ENCODE data around the gene NOXA1.
"Not testable (repeated sequence)": the region's sequence is repeated elsewhere in the genome, so short reads cannot be mapped to it uniquely, and the experiment has no call there.

Gene NOXA1, protein sequence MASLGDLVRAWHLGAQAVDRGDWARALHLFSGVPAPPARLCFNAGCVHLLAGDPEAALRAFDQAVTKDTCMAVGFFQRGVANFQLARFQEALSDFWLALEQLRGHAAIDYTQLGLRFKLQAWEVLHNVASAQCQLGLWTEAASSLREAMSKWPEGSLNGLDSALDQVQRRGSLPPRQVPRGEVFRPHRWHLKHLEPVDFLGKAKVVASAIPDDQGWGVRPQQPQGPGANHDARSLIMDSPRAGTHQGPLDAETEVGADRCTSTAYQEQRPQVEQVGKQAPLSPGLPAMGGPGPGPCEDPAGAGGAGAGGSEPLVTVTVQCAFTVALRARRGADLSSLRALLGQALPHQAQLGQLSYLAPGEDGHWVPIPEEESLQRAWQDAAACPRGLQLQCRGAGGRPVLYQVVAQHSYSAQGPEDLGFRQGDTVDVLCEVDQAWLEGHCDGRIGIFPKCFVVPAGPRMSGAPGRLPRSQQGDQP

DNA sequence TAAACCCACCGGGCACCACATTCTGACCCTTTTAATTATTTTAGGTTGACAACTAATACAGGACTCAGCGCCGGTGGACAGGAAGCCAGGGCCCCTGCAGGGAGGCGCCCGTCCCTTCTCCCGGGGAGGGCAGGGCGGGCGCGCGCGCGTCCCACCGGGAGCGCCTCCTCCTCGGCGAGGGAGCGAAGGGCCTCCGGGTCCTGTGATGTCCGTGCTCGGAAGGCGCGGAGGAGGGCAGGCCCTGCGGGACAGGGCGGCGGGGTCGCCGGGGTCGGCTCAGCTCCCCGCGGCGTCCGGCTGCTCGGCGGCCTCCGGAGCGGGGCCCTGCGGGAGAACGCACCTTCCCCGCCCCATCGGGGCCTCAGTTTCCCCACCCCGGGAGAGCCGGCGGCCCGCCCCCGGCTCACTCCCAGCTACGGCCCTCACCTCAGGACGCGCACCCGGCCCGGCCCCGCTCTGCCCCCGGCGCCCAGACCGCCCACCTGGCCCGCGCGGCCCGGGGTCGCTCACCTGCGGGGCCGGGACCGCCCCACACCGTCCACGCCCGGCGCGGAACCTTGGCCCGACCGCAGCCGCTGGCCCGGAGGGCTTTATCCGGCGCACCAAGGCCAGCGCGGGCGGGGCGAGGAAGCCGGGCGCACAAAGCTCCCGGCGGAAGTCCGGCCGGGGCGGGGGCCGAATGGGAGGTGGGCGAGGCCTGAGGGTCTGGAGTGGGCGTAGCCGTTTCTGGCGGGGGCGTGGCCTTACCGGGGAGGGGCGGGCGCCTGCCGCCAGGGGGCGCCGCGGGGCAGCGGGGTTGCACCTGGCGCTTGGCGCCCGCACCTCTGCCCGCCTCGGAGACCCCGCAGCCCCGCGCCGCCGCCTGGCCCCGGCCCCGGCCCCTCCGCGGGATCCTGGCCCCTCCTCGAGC lies at the start of gene NOXA1, which contains the start of gene EXD3:
Gene NOXA1, plus strand, starts transcription at position 790 of the 910 bp plus-strand sequence. CDS start 137 bp downstream, outside the sequence.
Gene EXD3, minus strand, starts transcription at position 559 of the 910 bp plus-strand sequence. CDS start 27,805 bp downstream, outside the sequence.
- no peak for DNase-seq

DNA sequence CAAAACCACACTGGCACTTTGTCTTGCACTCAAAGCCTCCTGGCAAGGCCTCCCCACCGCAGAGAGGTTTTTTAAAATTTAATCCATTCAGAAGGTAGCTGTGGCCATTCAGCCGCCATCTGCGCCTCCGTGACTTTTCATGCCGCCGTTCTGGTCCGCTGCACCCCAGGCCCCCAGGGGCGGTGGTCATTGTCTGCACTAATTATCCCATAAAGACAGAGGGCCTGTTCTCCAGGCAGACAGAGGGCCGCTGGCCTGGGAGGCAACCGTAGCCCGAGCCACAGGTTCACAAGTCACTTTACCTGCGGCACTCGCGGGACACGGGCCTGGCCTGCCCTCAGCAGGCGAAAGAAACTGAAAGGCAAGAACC lies 49.6 kb upstream of the NOXA1 start:
- DNase-seq = no peak

DNA sequence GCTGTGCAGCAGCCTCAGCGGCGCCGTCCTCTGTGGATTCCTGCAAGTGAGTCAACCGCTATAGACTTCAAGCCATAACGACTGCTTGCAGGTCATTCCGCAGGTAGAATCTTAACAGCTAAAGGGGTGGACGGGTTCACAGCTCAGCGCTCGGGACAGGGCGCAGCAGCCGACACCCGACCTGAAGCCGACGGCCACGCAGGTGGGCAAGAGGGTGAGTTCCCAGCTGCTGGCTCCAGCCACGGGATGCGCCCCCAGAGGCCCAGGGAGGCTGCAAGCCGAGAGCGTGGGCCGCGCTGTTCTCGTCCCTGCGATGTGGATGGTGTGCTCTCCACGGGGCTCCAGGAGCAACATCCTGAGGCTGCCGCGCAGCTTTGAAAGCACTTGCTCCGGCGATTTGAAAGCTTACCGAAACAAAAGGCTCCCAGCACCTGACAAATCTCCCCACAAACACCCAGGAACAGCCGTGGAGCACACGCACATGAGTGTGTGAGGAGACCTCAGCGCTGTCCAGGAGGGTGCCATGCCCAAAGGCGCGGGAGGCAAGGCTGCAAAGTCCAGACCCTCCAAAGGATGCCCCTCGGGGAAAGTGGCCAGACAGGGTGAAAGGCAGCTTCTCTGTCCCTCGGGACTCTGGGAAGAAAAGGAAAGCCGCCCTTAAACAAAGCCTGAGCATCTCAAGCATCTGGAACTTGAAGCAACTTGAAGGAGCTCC lies 48.9 kb upstream of the NOXA1 start:
- no peak for DNase-seq

DNA sequence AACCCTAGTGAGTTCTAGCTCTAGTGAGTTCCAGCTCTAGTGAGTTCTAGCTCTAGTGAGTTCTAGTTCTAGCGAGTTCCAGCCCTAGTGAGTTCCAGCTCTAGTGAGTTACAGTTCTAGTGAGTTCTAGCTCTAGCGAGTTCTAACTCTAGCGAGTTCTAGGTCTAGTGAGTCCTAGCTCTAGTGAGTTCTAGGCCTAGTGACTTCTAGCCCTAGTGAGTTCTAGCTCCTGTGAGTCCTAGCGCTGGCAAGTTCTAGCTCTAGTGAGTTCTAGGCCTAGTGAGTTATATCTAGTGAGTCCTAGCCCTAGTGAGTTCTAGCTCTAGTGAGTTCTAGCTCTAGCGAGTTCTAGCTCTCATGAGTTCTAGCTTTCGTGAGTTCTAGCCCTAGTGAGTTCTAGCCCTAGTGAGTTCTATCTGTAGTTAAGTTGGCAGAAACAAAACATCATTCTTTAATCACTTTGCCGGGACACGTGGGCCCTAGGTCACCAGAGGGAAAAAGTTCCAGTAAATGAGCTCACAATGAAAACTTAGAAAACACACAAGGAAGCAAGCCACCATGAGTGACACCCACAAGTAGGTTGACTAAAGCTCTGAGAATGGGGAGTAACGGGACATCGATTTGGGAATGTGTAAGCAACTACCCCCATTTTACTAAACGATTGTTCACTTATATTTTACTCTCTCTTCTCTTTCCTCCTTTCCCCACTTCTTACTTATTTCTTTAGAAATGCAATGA lies 47.7 kb upstream of the NOXA1 start:
- no peak for DNase-seq

DNA sequence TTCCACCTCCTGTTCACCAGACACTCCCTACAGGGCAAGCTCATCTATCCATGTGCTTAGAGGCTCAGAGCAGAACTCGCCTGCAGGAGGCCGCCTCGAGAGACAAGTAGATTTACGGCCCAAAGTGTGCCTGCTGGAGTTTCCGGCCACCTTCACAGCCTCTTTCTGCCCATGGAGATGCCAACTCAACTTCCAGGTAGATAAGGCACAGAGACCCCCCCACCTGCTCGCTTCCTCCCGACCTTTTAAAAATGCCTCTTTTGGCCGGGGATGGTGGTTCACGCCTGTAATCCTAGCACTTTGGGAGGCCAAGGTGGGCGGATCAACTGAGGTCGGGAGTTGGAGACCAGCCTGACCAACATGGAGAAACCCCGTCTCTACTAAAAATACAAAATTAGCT lies 46.8 kb upstream of the NOXA1 start:
- no peak for DNase-seq

DNA sequence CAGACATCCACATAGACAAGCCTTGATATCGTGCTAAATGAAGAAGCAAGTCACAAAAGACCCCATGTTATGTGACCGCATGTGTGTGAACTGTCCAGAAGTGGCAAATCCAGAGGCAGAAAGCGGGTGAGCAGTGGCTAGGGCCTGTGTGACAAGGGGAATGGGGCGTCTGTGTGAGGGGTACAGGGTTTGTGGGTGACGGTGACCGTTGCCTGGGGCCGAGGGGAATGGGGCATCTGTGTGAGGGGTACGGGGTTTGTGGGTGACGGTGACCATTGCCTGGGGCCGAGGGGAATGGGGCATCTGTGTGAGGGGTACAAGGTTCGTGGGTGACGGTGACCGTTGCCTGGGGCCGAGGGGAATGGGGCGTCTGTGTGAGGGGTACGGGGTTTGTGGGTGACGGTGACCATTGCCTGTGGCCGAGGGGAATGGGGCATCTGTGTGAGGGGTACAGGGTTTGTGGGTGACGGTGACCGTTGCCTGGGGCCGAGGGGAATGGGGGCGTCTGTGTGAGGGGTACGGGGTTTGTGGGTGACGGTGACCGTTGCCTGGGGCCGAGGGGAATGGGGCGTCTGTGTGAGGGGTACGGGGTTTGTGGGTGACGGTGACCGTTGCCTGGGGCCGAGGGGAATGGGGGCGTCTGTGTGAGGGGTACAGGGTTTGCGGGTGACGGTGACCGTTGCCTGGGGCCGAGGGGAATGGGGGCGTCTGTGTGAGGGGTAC lies 44.3 kb upstream of the NOXA1 start:
- not testable (repeated sequence) for DNase-seq

DNA sequence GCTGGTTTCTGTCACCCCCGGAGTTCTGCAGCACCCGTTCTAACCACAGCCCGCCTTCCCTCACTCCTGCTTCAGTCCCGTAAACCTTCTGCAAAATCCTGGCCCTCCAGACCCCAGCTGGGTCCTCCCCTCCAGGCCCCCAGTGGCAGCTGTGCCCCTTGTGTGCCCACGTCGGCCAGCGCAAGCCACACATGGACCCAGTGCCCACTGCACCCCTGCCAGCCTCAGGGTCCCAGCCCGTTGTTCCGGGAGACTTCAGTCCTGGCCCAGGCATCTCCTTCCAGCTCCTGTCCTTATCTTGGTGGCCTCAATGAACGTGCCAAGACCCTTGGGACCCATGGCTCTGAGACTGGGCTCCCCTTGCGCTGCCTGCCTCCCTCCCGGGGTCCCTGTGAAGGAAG lies 43.4 kb upstream of the NOXA1 start:
- DNase-seq = no peak

DNA sequence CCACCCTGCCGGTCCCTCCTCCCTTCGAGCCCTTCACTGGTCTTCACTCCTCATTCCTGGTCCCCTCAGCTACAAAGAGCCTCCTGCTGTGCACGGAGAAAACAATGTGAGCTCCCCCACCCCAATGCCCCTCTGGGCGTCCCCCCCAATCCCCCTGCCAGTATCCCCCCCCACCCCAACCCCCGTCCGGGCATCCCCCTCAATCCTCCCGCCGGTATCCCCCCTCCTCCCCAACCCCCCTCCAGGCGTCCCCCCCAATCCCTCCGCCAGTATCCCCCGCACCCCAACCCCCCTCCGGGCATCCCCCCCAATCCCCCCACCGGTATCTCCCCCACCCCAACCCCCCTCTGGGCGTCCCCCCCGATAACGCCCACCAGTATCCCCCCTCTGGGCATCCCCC lies 43.0 kb upstream of the NOXA1 start:
- no peak for DNase-seq

DNA sequence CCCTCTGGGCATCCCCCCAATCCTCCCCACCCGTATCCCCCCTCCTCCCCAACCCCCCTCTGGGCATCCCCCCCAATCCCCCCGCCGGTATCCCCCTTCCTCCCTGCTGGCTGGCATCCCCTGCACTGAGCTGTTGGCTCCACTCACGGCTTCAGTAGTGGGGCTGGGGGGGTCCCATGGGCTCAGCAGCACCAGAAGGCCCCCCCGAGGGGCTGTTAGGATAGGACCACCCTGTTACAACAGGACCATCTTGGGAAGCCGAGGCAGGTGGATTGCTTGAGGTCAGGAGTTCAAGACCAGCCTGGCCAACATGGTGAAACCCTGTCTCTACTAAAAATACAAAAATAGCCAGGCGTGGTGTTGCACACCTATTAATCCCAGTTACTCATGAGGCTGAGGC lies 42.6 kb upstream of the NOXA1 start:
- no peak for DNase-seq

DNA sequence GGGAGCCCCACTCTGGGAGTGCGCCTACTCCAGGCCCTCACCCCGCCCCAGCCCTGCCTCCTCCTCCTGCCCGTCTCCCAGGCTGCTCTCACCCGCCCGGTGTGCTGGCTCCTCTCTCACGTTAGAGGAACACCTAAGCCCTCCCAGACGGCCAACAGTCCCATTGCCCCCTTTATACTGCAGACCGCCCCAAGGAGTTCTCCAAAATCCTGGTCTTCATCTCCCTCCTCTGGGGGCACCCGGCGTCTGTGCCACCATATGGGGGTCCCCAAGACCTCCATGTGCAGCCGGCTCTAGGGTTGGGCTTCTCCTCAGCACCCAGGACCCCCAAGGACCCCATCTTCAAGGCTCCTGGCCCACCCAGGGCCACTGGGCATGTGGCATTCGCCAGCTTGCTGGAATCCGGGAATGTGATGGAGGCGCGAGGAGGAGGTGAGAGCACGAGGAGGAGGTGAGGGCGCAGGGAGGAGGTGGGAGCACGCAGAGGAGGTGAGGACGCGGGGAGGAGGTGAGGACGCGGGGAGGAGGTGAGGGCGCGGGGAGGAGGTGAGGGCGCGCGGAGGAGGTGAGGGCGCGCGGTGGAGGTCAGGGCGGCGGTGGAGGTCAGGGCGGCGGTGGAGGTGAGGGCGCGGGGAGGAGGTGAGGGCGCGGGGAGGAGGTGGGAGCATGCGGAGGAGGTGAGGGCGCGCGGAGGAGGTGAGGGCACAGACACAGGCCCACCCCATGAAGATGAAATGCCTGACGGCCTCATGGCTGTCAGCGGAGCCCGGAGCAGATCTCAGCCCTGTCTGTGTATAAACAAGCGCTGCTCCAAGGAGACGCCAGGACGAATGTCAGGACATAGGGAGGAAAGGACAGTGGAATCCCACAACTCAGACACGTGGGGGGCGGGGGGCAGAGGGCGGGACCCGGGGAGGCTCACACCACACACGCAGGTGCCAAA lies 41.4 kb upstream of the NOXA1 start:
- DNase-seq = no peak

DNA sequence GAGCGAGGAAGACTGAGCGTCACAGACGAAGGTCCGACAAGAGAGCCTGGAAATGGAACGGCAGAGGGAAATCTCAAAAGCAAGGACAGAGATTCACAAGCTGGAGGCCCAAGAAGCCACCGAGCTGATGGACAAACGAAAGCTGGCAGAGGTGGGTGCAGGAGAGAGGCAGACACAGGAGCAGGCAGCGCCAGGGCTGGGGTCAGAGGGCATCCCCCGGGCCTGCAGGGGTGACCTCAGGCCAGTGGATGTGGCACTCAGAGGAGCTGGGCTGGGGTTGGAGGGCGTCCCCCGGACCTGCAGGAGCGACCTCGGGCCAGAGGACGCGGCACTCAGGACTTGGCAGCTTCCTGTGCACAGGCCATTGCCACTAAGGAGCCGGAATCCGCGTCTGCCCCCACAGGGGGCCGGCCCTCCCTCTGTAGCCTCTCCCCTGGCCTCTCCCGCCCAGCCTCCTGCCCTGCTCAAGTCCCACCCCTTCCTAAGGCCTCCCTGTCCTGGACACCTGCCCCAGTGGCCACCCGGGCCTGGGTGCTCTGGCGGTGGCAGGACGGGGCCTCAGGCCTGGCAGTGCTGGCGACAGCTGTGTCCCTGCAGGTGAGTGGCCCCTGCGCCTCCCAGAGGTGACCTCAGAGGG lies 40.6 kb upstream of the NOXA1 start:
- no peak for DNase-seq

DNA sequence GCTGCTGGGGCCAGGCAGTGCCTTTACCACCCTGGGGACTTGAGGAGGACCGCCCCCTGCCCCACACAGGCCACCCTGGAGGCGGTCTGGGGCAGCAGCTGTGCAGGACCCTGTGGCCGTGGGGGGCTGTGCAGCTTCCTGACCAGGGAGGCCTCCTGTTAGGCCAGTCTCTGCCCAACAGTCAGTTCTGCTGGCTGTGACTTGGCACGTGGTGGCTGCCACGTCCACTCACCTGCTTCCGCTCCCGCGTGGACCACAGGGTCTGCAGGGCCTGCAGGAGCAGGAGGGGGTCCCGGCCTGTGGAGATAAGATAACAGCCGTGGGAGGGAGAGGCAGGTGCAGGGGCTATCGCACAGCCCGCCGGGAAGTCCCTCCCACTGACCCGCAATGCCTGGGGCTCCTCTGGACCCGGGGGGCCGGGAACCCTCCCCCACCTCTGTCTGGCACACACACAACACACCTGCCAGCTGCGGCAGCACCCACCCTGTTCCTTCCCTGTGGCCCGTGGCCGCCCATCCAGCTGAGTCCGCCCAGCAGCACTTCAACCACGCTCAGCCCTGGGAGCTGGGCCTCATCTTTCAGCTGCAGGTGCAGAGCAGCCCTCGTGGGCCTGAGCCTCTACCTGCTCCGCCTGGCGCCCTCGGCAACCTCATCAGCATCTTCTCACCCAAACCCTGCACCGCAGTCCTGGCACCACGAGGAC lies 40.0 kb upstream of the NOXA1 start:
- DNase-seq = no peak

DNA sequence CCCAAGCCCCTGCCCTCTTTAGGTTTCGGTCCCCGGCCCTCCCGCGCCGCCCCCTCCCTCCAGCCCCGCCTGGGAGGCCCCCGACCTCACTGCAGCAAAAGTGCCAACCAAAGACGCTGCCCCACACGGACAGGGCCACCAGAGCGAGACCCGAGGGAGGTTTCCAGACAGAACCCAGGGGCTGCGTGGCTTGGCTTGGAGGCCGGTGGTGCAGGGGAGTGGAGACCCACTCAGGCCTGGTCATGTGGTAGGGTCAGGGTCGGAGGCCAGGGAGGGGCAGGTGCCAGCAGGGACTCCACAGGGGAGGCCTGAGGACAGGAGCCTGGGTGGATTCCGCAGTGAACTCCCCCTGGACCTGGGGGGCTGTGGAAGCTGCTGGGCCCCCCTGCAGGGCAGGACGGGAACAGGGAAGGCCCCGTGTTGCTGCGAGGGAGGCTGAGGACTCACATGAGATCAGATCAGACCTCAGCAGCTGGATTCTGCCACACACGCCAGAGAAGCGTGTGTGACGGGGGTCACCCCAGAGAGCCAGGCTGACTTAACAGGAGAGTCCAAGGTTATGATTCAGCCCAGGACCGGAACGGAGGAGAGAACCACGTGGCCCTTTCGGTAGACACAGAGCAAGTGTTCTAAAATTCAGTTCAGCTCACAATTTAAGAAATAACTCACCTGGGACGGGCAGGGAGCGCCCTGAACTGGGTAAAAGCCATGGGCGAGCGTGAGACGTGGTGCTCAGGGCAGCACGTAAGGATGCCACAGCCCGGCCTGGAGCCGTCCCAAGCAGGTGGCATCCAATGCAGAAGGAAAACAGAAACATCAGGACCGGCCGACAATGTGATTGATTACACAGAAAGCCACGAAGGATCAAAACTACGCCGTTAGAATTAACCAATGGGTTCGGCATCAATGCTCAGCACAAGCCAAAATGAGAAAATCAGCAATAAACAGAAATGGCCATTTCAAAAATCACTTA lies 39.1 kb upstream of the NOXA1 start:
- no peak for DNase-seq

DNA sequence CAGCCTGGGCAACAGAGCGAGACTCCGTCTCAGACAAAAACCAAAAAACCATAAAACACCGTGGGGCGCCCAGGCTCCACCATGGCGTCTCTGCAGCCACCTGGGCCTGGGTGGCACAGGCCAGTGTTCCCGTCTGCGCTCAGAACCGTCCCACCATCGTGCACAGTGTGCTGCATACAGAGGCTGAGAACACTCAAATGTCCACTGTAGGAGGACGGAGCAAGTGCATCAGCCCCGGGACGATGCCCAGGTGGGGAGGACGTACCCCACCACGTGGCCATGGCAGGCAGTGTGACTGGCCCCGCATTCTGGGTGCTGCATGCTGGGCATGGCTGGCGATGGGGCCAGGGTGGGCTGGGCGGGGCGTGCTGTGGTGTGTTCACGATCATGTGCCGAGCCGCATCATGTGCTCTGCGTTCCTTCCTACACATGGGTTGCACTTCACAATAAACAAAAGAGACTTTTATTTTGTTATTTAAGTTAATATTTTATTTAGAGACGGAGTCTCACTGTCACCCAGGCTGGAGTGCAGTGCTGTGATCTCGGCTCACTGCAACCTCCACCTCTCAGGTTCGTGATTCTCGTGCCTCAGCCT lies 38.0 kb upstream of the NOXA1 start:
- DNase-seq = no peak

DNA sequence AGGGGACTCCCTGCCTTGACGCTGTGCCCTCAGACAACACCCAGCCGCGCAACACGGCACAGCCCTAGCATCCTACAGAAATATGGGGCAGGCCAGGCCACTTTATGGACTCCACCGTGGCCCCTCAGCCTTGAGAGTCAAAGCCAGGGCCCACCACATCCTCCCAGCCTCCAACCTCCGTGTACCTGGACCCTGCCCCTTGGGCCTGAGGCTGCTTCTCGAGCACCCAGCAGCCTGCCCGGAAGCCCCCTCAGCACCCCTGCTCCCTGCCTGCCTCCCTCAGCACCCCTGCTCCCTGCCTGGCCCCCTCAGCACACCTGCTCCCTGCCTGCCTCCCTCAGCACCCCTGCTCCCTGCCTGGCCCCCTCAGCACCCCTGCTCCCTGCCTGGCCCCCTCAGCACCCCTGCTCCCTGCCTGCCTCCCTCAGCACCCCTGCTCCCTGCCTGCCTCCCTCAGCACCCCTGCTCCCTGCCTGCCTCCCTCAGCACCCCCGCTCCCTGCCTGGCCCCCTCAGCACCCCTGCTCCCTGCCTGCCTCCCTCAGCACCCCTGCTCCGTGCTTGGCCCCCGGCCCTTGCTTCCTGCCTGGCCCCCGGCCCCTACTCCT lies 36.6 kb upstream of the NOXA1 start:
- DNase-seq = not testable (repeated sequence)

DNA sequence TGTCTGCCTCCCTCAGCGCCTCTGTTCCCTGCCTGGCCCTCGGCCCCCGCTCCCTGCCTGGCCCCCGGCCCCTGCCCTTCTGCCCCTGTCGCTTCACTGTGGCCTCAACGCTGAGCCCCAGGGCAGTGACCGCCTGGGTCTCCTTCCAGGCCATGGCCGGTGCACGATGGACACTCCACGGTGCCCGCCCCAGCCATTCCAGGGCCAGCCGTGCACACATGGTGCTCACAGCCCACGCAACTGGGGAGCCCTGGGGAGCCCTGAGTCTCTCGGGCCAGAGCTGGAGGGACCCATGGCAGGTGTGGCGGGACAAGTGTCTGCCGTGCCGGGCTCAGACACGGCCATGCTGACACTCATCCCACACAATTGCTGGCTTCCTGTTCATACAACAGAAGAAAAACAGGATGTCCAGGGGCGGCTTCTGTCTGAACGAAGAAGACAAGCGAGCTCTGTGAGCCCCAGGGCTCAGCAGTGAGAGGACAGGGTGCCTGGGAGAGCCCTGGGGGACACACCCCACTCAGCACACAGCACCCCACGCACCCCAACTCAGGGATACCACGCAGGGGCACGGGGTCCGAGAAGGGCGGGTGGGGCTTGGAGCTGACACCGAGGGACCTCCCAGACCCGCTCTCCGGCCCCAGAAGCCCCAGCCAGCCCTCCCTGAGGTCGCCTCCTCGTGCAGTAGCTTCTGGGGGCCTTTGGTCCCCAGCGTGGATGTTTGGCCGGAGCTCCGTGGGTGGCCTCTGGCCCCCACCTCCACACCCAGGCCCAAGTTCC lies 35.9 kb upstream of the NOXA1 start:
- no peak for DNase-seq
